Naive B cell (primary cell): ENCODE data around the gene WNT9A. TPM values are rescaled to one million over a fixed set of nuclear protein-coding genes. Genes with fewer than 3 reads are reported as not detected.

Experiments
- ATAC-seq, 2 donors: fragments of 150-1000 bp; cut with Tn5 transposase; 2 replicates each; pipeline ENCODE4 v1.10.0; 2021; ENCODE audit warnings: low read depth in 2 of 2, mild to moderate bottlenecking in 2 of 2, moderate library complexity in 2 of 2
- DNase-seq: peaks from one replicate; pipeline ENCODE4 v3.0.0; 2022
- H3K27ac Mint-ChIP-seq, 6 donors: one replicate each; pipeline ENCODE4 v1.8.0; 2020 to 2022; ENCODE audit warnings: mild to moderate bottlenecking in 6 of 6, mixed read lengths in 6 of 6, moderate library complexity in 5 of 6, inconsistent platforms in 2 of 6
- H3K27me3 Mint-ChIP-seq, 3 donors: one replicate each; pipeline ENCODE4 v1.8.0; 2021 to 2022; ENCODE audit warnings: mixed read lengths in 3 of 3, mild to moderate bottlenecking in 1 of 3
- H3K36me3 Mint-ChIP-seq, 2 donors: one replicate each; pipeline ENCODE4 v1.8.0; 2020 to 2022; ENCODE audit warnings: mixed read lengths in 2 of 2, inconsistent platforms in 1 of 2, mild to moderate bottlenecking in 1 of 2
- H3K4me1 Mint-ChIP-seq, 3 donors: one replicate each; pipeline ENCODE4 v1.8.0; 2020 to 2022; ENCODE audit warnings: mixed read lengths in 3 of 3, inconsistent platforms in 1 of 3, mild to moderate bottlenecking in 1 of 3, moderate library complexity in 1 of 3
- H3K4me3 Mint-ChIP-seq, 8 donors: one replicate each; pipeline ENCODE4 v1.8.0; 2020 to 2022; ENCODE audit warnings: mild to moderate bottlenecking in 8 of 8, mixed read lengths in 8 of 8, moderate library complexity in 8 of 8, inconsistent platforms in 2 of 8
- H3K9me3 Mint-ChIP-seq, 7 donors: one replicate each; pipeline ENCODE4 v1.8.0; 2020 to 2022; ENCODE audit warnings: mixed read lengths in 7 of 7, mild to moderate bottlenecking in 5 of 7, inconsistent platforms in 2 of 7, moderate library complexity in 1 of 7
- polyA plus RNA-seq, 6 donors: library from polyadenylated mRNA; unstranded; fragments of 300-500 nt; fragmentation: Illumina TruSeq; gene quantifications; one replicate each; pipeline ENCODE4 v1.2.3, GENCODE V29; 2021; ENCODE audit warnings: low read depth in 6 of 6

The WNT9A gene
- polyA plus RNA-seq, 6 donors from 2014 or later, result not detected

- no peak overlapping the region for H3K27ac Mint-ChIP-seq
- H3K9me3 Mint-ChIP-seq, result no peaks in the 10 kb centered on the region
- no peak overlapping the region for H3K4me3 Mint-ChIP-seq
- DNase-seq, result no peak
- H3K36me3 Mint-ChIP-seq, result no peaks in the 10 kb centered on the region
- no peak for ATAC-seq
- peaks cover 11 to 36% (median 33%) of the 10 kb centered on the region in 3 donors for H3K27me3 Mint-ChIP-seq
- peaks cover 0 to 15% (median 6%) of the 10 kb centered on the region in 3 donors for H3K4me1 Mint-ChIP-seq
Observed at GRCh38 chr1:227942021-227942715, 5.6 kb downstream of the WNT9A start.

GRCh38 chr1:227941509-227942020 lies 6.2 kb downstream of the WNT9A start:
- H3K9me3 Mint-ChIP-seq, result no peaks in the 10 kb centered on the region
- H3K27ac Mint-ChIP-seq, result no peak overlapping the region
- no peaks in the 10 kb centered on the region for H3K36me3 Mint-ChIP-seq
- H3K27me3 Mint-ChIP-seq, result peaks cover 11 to 36% (median 30%) of the 10 kb centered on the region in 3 donors
- no peak overlapping the region for H3K4me3 Mint-ChIP-seq
- ATAC-seq (no peak), DNase-seq (no peak)
- peaks cover 0 to 11% (median 5%) of the 10 kb centered on the region in 3 donors for H3K4me1 Mint-ChIP-seq

- Mint-ChIP-seq H3K27ac (no peak overlapping the region), H3K9me3 (peaks cover 0 to 1% (median 0%) of the 10 kb centered on the region in 7 donors), H3K27me3 (peaks cover 7 to 30% (median 23%) of the 10 kb centered on the region in 3 donors), H3K4me1 (peaks cover 0 to 4% (median 0%) of the 10 kb centered on the region in 3 donors), H3K4me3 (no peak overlapping the region), H3K36me3 (no peaks in the 10 kb centered on the region)
- no peak for DNase-seq
- ATAC-seq, result no peak
Observed at GRCh38 chr1:227940791-227941241, 6.9 kb downstream of the WNT9A start.

- Mint-ChIP-seq H3K9me3 (peaks cover 0 to 1% (median 0%) of the 10 kb centered on the region in 7 donors), H3K27me3 (peaks cover 6 to 28% (median 18%) of the 10 kb centered on the region in 3 donors), H3K4me3 (no peak overlapping the region), H3K36me3 (no peaks in the 10 kb centered on the region), H3K27ac (no peak overlapping the region), H3K4me1 (peaks cover 0 to 3% (median 0%) of the 10 kb centered on the region in 3 donors)
- DNase-seq, result no peak
- ATAC-seq, result no peak
Observed at GRCh38 chr1:227939791-227940771, 7.7 kb downstream of the WNT9A start.

GRCh38 chr1:227938911-227939790 lies 8.6 kb downstream of the WNT9A start:
- Mint-ChIP-seq H3K27ac (no peak overlapping the region), H3K9me3 (peaks cover 0 to 1% (median 0%) of the 10 kb centered on the region in 7 donors), H3K36me3 (no peaks in the 10 kb centered on the region), H3K4me3 (peak overlapping the region in 1 of 8 donors; percentile 74), H3K4me1 (peaks cover 0 to 3% (median 0%) of the 10 kb centered on the region in 3 donors), H3K27me3 (peaks cover 5 to 25% (median 16%) of the 10 kb centered on the region in 3 donors)
- DNase-seq, result no peak
- ATAC-seq, result no peak

GRCh38 chr1:227938276-227938675 lies 9.5 kb downstream of the WNT9A start:
- H3K4me1 Mint-ChIP-seq, result no peaks in the 10 kb centered on the region
- H3K9me3 Mint-ChIP-seq, result peaks cover 0 to 1% (median 0%) of the 10 kb centered on the region in 7 donors
- no peak for DNase-seq
- no peaks in the 10 kb centered on the region for H3K36me3 Mint-ChIP-seq
- H3K4me3 Mint-ChIP-seq, result no peak overlapping the region
- no peak overlapping the region for H3K27ac Mint-ChIP-seq
- H3K27me3 Mint-ChIP-seq, result peaks cover 0 to 18% (median 12%) of the 10 kb centered on the region in 3 donors
- ATAC-seq, result no peak

- Mint-ChIP-seq H3K4me3 (no peak overlapping the region), H3K9me3 (peaks cover 0 to 4% (median 0%) of the 10 kb centered on the region in 7 donors), H3K27ac (no peak overlapping the region), H3K36me3 (no peaks in the 10 kb centered on the region), H3K27me3 (peaks cover 0 to 18% (median 8%) of the 10 kb centered on the region in 3 donors), H3K4me1 (no peaks in the 10 kb centered on the region)
- no peak for DNase-seq
- no peak for ATAC-seq
Observed at GRCh38 chr1:227937838-227938145, 9.9 kb downstream of the WNT9A start.

GRCh38 chr1:227937031-227937837 lies 10.5 kb downstream of the WNT9A start:
- peak overlapping the region in 1 of 6 donors; percentile 32 for H3K27ac Mint-ChIP-seq
- peaks cover 3 to 18% (median 6%) of the 10 kb centered on the region in 3 donors for H3K27me3 Mint-ChIP-seq
- ATAC-seq (no peak), DNase-seq (no peak)
- no peaks in the 10 kb centered on the region for H3K36me3 Mint-ChIP-seq
- no peak overlapping the region for H3K4me3 Mint-ChIP-seq
- H3K4me1 Mint-ChIP-seq, result no peaks in the 10 kb centered on the region
- peaks cover 0 to 4% (median 0%) of the 10 kb centered on the region in 7 donors for H3K9me3 Mint-ChIP-seq

GRCh38 chr1:227935826-227936225 lies 11.9 kb downstream of the WNT9A start:
- Mint-ChIP-seq H3K27ac (no peak overlapping the region), H3K27me3 (peaks cover 6 to 18% (median 6%) of the 10 kb centered on the region in 3 donors), H3K4me1 (no peaks in the 10 kb centered on the region), H3K9me3 (peaks cover 0 to 4% (median 0%) of the 10 kb centered on the region in 7 donors), H3K36me3 (no peaks in the 10 kb centered on the region), H3K4me3 (no peak overlapping the region)
- DNase-seq, result no peak
- no peak for ATAC-seq

- Mint-ChIP-seq H3K27ac (peak overlapping the region in 1 of 6 donors; percentile 15), H3K4me3 (no peak overlapping the region), H3K9me3 (peaks cover 0 to 4% (median 0%) of the 10 kb centered on the region in 7 donors), H3K36me3 (no peaks in the 10 kb centered on the region), H3K27me3 (peaks cover 6 to 18% (median 6%) of the 10 kb centered on the region in 3 donors), H3K4me1 (peaks cover 0 to 4% (median 0%) of the 10 kb centered on the region in 3 donors)
- DNase-seq (no peak), ATAC-seq (no peak)
Observed at GRCh38 chr1:227934476-227935313, 13.0 kb downstream of the WNT9A start.

GRCh38 chr1:227929751-227930472 lies 17.8 kb downstream of the WNT9A start:
- Mint-ChIP-seq H3K4me1 (peaks cover 0 to 5% (median 0%) of the 10 kb centered on the region in 3 donors), H3K27ac (no peak overlapping the region), H3K36me3 (no peaks in the 10 kb centered on the region), H3K27me3 (peaks cover 0 to 6% (median 0%) of the 10 kb centered on the region in 3 donors), H3K9me3 (peaks cover 0 to 4% (median 0%) of the 10 kb centered on the region in 7 donors), H3K4me3 (no peak overlapping the region)
- DNase-seq (no peak), ATAC-seq (no peak)
